ENCODE measurements around the gene PAGE2B. TPM values are rescaled to one million over a fixed set of nuclear protein-coding genes. Genes with fewer than 3 reads are reported as not detected.
"Not testable (repeated sequence)": the region's sequence is repeated elsewhere in the genome, so short reads cannot be mapped to it uniquely, and the experiment has no call there.

The PAGE2B gene
- total RNA-seq, 1 donor from 2014 or later: not detected

GRCh38 chrX:55056820-55057674 is 17.8 kb upstream of the PAGE2B start:
- H3K27me3 Mint-ChIP-seq: no peaks in the 10 kb centered on the region
- H3K4me1 Mint-ChIP-seq (ENCODE audit: low read depth): peaks cover 3% of the 10 kb centered on the region
- no peak for TF ChIP-seq CTCF (IDR thresholded peaks at IDR 0.05; ENCODE audit: unreplicated experiment)
- H3K36me3 Mint-ChIP-seq (ENCODE audit: insufficient read depth): no peaks in the 10 kb centered on the region
- H3K9me3 Mint-ChIP-seq (ENCODE audit: low read depth): peaks cover 21% of the 10 kb centered on the region
- no peak for DNase-seq (ENCODE audit: low spot score, unreplicated experiment)
- H3K4me3 Mint-ChIP-seq (ENCODE audit: low read depth): no peak overlapping the region
- no peak overlapping the region for H3K27ac Mint-ChIP-seq

- Mint-ChIP-seq H3K9me3 (ENCODE audit: low read depth) (peaks cover 26% of the 10 kb centered on the region), H3K4me3 (ENCODE audit: low read depth) (no peak overlapping the region), H3K27me3 (no peaks in the 10 kb centered on the region), H3K36me3 (ENCODE audit: insufficient read depth) (no peaks in the 10 kb centered on the region), H3K27ac (no peak overlapping the region), H3K4me1 (ENCODE audit: low read depth) (peaks cover 3% of the 10 kb centered on the region)
- no peak for DNase-seq (ENCODE audit: low spot score, unreplicated experiment)
- peak; percentile 77 for TF ChIP-seq CTCF (IDR thresholded peaks at IDR 0.05; ENCODE audit: unreplicated experiment)
Observed at GRCh38 chrX:55057675-55058249, 17.1 kb upstream of the PAGE2B start.

GRCh38 chrX:55067180-55067579 is 7.7 kb upstream of the PAGE2B start:
- DNase-seq (ENCODE audit: low spot score, unreplicated experiment); H3K27ac Mint-ChIP-seq; H3K36me3 Mint-ChIP-seq (ENCODE audit: insufficient read depth); H3K4me3 Mint-ChIP-seq (ENCODE audit: low read depth); H3K4me1 Mint-ChIP-seq (ENCODE audit: low read depth); H3K27me3 Mint-ChIP-seq: not testable (repeated sequence)
- peaks cover 69% of the 10 kb centered on the region for H3K9me3 Mint-ChIP-seq (ENCODE audit: low read depth)

GRCh38 chrX:55072286-55072685 is 2.5 kb upstream of the PAGE2B start:
- Mint-ChIP-seq H3K4me1 (ENCODE audit: low read depth) (no peaks in the 10 kb centered on the region), H3K27me3 (no peaks in the 10 kb centered on the region), H3K36me3 (ENCODE audit: insufficient read depth) (no peaks in the 10 kb centered on the region), H3K9me3 (ENCODE audit: low read depth) (peaks cover 47% of the 10 kb centered on the region), H3K4me3 (ENCODE audit: low read depth) (no peak overlapping the region), H3K27ac (no peak overlapping the region)
- TF ChIP-seq CTCF (IDR thresholded peaks at IDR 0.05; ENCODE audit: unreplicated experiment): no peak
- DNase-seq (ENCODE audit: low spot score, unreplicated experiment): no peak

- Mint-ChIP-seq H3K9me3 (ENCODE audit: low read depth) (peaks cover 11% of the 10 kb centered on the region), H3K27ac (no peak within 1 kb of the TSS), H3K36me3 (ENCODE audit: insufficient read depth) (peaks cover 2% of the 10 kb centered on the region), H3K27me3 (no peaks in the 10 kb centered on the region), H3K4me1 (ENCODE audit: low read depth) (no peaks in the 10 kb centered on the region), H3K4me3 (ENCODE audit: low read depth) (no peak within 1 kb of the TSS)
- no peak for TF ChIP-seq CTCF (IDR thresholded peaks at IDR 0.05; ENCODE audit: unreplicated experiment)
- no peak for DNase-seq (ENCODE audit: low spot score, unreplicated experiment)
Observed at GRCh38 chrX:55088795-55089489, 14.1 kb downstream of the PAGE2B start, which contains the start of gene PAGE2. Gene PAGE2, plus strand, starts transcription at chrX:55089018. Its CDS starts 1,003 bp downstream, at chrX:55090021.
